ENCODE results near the gene INSIG2.
"Not testable (repeated sequence)": the region's sequence is repeated elsewhere in the genome, so short reads cannot be mapped to it uniquely, and the experiment has no call there.

INSIG2 gene

GRCh38 chr2:118077636-118078247 is 10.5 kb upstream of the INSIG2 start:
- TF ChIP-seq GATA1 (IDR thresholded peaks at IDR 0.05; ENCODE audit: low read depth, low read length): no peak
- TF ChIP-seq POLR2A (IDR thresholded peaks at IDR 0.05; ENCODE audit: low read length): no peak
- DNase-seq: no peak

- no peak for DNase-seq
- TF ChIP-seq GATA1 (IDR thresholded peaks at IDR 0.05; ENCODE audit: low read depth, low read length): no peak
- TF ChIP-seq POLR2A (IDR thresholded peaks at IDR 0.05; ENCODE audit: low read length): no peak
Measured at GRCh38 chr2:118078734-118079133, 9.5 kb upstream of the INSIG2 start.

GRCh38 chr2:118084491-118085089 is 3.7 kb upstream of the INSIG2 start:
- no peak for DNase-seq
- TF ChIP-seq POLR2A (IDR thresholded peaks at IDR 0.05; ENCODE audit: low read length) (no peak), GATA1 (IDR thresholded peaks at IDR 0.05; ENCODE audit: low read depth, low read length) (no peak)

GRCh38 chr2:118085173-118086023 is 2.9 kb upstream of the INSIG2 start:
- TF ChIP-seq GATA1 (IDR thresholded peaks at IDR 0.05; ENCODE audit: low read depth, low read length) (no peak), POLR2A (IDR thresholded peaks at IDR 0.05; ENCODE audit: low read length) (no peak)
- no peak for DNase-seq

- TF ChIP-seq POLR2A (IDR thresholded peaks at IDR 0.05; ENCODE audit: low read length) (no peak), GATA1 (IDR thresholded peaks at IDR 0.05; ENCODE audit: low read depth, low read length) (no peak)
Measured at GRCh38 chr2:118086024-118086633, 2.1 kb upstream of the INSIG2 start.

GRCh38 chr2:118089139-118089800 is 999 bp downstream of the INSIG2 start:
- DNase-seq: peak; percentile 48 to 60
- TF ChIP-seq GATA1 (IDR thresholded peaks at IDR 0.05; ENCODE audit: low read depth, low read length): no peak
- no peak for TF ChIP-seq POLR2A (IDR thresholded peaks at IDR 0.05; ENCODE audit: low read length)

More at GRCh38 chr2:118086024-118086633, 2.1 kb upstream of the INSIG2 start:
- DNase-seq: no peak

- TF ChIP-seq GATA1 (IDR thresholded peaks at IDR 0.05; ENCODE audit: low read depth, low read length): no peak
- no peak for TF ChIP-seq POLR2A (IDR thresholded peaks at IDR 0.05; ENCODE audit: low read length)
Measured at GRCh38 chr2:118090387-118091139, 2.3 kb downstream of the INSIG2 start.

GRCh38 chr2:118091140-118091478 is 2.8 kb downstream of the INSIG2 start:
- DNase-seq: no peak

More at GRCh38 chr2:118090387-118091139, 2.3 kb downstream of the INSIG2 start:
- DNase-seq: no peak

GRCh38 chr2:118091631-118092030 is 3.4 kb downstream of the INSIG2 start:
- TF ChIP-seq POLR2A (IDR thresholded peaks at IDR 0.05; ENCODE audit: low read length) (no peak), GATA1 (IDR thresholded peaks at IDR 0.05; ENCODE audit: low read depth, low read length) (no peak)
- DNase-seq: no peak

More at GRCh38 chr2:118091140-118091478, 2.8 kb downstream of the INSIG2 start:
- TF ChIP-seq POLR2A (IDR thresholded peaks at IDR 0.05; ENCODE audit: low read length) (no peak), GATA1 (IDR thresholded peaks at IDR 0.05; ENCODE audit: low read depth, low read length) (no peak)

GRCh38 chr2:118094102-118094501 is 5.8 kb downstream of the INSIG2 start:
- DNase-seq: not testable (repeated sequence)

- TF ChIP-seq POLR2A (IDR thresholded peaks at IDR 0.05; ENCODE audit: low read length) (no peak), GATA1 (IDR thresholded peaks at IDR 0.05; ENCODE audit: low read depth, low read length) (no peak)
- DNase-seq: no peak
Measured at GRCh38 chr2:118094503-118094902, 6.2 kb downstream of the INSIG2 start.

- no peak for DNase-seq
- TF ChIP-seq GATA1 (IDR thresholded peaks at IDR 0.05; ENCODE audit: low read depth, low read length): no peak
- TF ChIP-seq POLR2A (IDR thresholded peaks at IDR 0.05; ENCODE audit: low read length): no peak
Measured at GRCh38 chr2:118095610-118096009, 7.3 kb downstream of the INSIG2 start.

- TF ChIP-seq POLR2A (IDR thresholded peaks at IDR 0.05; ENCODE audit: low read length): no peak
- TF ChIP-seq GATA1 (IDR thresholded peaks at IDR 0.05; ENCODE audit: low read depth, low read length): no peak
- peak; percentile 22 to 71 for DNase-seq
Measured at GRCh38 chr2:118097657-118098056, 9.4 kb downstream of the INSIG2 start.

Data from erythroblast (primary cell).